HCT116 (cell line): ENCODE data around the gene SSX2B. TPM values are rescaled to one million over a fixed set of nuclear protein-coding genes. Genes with fewer than 3 reads are reported as not detected.
"Not testable (repeated sequence)": the region's sequence is repeated elsewhere in the genome, so short reads cannot be mapped to it uniquely, and the experiment has no call there.

Experiments
- ATAC-seq: fragments of 200-7000 bp; cut with Tn5 transposase; 2 replicates; pipeline ENCODE4 v1.9.1; 2020; ENCODE audit warnings: mild to moderate bottlenecking, moderate library complexity
- Bru-seq: library from RNA; stranded (reverse); fragments of 400-500 nt; gene quantifications from one replicate; lab custom pipeline; 2021; lab: Mats Ljungman, UMichigan
- BruChase-seq, 2 experiments: library from RNA; stranded (reverse); fragments of 400-500 nt; gene quantifications; one replicate each; lab custom pipeline; 2021; lab: Mats Ljungman, UMichigan
- BruUV-seq: library from RNA; stranded (reverse); fragments of 400-500 nt; replicated peaks from 2 replicates; lab custom pipeline; 2021; lab: Mats Ljungman, UMichigan
- CTCF ChIA-PET: fragments of 300-600 bp; sonication (Branson Sonifier 250); formaldehyde crosslinking; loops from one replicate; lab custom pipeline; 2021; ENCODE audit warnings: antibody characterized with exemption; lab: Charles Lee
- POLR2A ChIA-PET: fragments of 300-600, 350-600 bp; sonication (Branson Sonifier 250); formaldehyde crosslinking; loops from one replicate; lab custom pipeline; 2021; ENCODE audit warnings: antibody characterized with exemption; lab: Charles Lee
- RAD21 ChIA-PET, 2 experiments: fragments of 300-600 bp; sonication (Branson Sonifier 250); formaldehyde crosslinking; loops; one replicate each; lab custom pipeline; 2023; ENCODE audit warnings: low total read pairs in 2 of 2; ENCODE audit not compliant: uncharacterized antibody in 2 of 2, unreplicated experiment in 2 of 2, low non-redundant PET in 1 of 2; lab: Charles Lee
- DNase-seq: peaks from one replicate; pipeline ENCODE4 v3.0.0-alpha.2; 2010; ENCODE audit warnings: low read depth, low spot score
- H2AFZ ChIP-seq: fragments of 200-600 bp; shearing (Covaris generic), sonication (generic); 2 replicates; pipeline ENCODE4 v1.6.1; 2017; ENCODE audit warnings: low read depth, mixed run types, mixed read lengths, antibody characterized with exemption, low read length; ENCODE audit not compliant: poor library complexity, severe bottlenecking
- H3K27ac ChIP-seq: 2 replicates; pipeline ENCODE4 v1.5.1; 2012; ENCODE audit warnings: low read depth, low read length
- H3K27me3 ChIP-seq: fragments of 200-600 bp; sonication (generic); 2 replicates; pipeline ENCODE4 v1.6.1; 2016; ENCODE audit warnings: mixed run types, low read length, mixed read lengths; ENCODE audit not compliant: insufficient read depth
- H3K36me3 ChIP-seq, 2 experiments: fragments of 200-500 bp in 1 of 2; fragments of 200-600 bp in 1 of 2; sonication (Bioruptor generic) in 1 of 2; sonication (generic) in 1 of 2; 2 replicates each; pipeline versions ENCODE4 v1.5.1 to v1.6.1; 2014 to 2016; ENCODE audit warnings: low read length in 2 of 2, inconsistent platforms in 1 of 2, mixed read lengths in 1 of 2, mixed run types in 1 of 2; ENCODE audit not compliant: insufficient read depth in 2 of 2, control insufficient read depth in 1 of 2
- H3K4me1 ChIP-seq, 2 experiments: fragments of 200-600 bp in 1 of 2; sonication (generic) in 1 of 2; 2 replicates each; pipeline versions ENCODE4 v1.5.1 to v1.6.1; 2012 to 2017; ENCODE audit warnings: low read length in 2 of 2, inconsistent platforms in 1 of 2, mild to moderate bottlenecking in 1 of 2, mixed read lengths in 1 of 2, mixed run types in 1 of 2, moderate library complexity in 1 of 2; ENCODE audit not compliant: insufficient read depth in 2 of 2, control insufficient read depth in 1 of 2
- H3K4me2 ChIP-seq: fragments of 200-600 bp; sonication (generic); 2 replicates; pipeline ENCODE4 v1.6.1; 2017; ENCODE audit warnings: mixed run types, low read length, mixed read lengths
- H3K4me3 ChIP-seq, 2 experiments: fragments of 200-600 bp in 1 of 2; sonication (generic) in 1 of 2; replicated peaks in 1 of 2; 2 replicates each; pipeline ENCODE4 v1.5.1; 2011 to 2016; ENCODE audit warnings: low read length in 2 of 2, control low read depth in 1 of 2, low read depth in 1 of 2, mild to moderate bottlenecking in 1 of 2, mixed read lengths in 1 of 2, mixed run types in 1 of 2
- H3K79me2 ChIP-seq: fragments of 200-600 bp; sonication (generic); 2 replicates; pipeline ENCODE4 v1.6.1; 2017; ENCODE audit warnings: mild to moderate bottlenecking, mixed run types, low read length, moderate library complexity, mixed read lengths; ENCODE audit not compliant: insufficient read depth
- H3K9ac ChIP-seq: fragments of 200-600 bp; sonication (generic); 2 replicates; pipeline ENCODE4 v1.6.1; 2016; ENCODE audit warnings: low read length, mixed read lengths
- H3K9me2 ChIP-seq: fragments of 200-600 bp; sonication (generic), shearing (Covaris generic); 2 replicates; pipeline ENCODE4 v1.6.1; 2017; ENCODE audit warnings: mixed run types, mild to moderate bottlenecking, moderate library complexity; ENCODE audit not compliant: insufficient read depth
- H3K9me3 ChIP-seq, 2 experiments: fragments of 200-500 bp in 1 of 2; fragments of 200-600 bp in 1 of 2; sonication (Bioruptor generic) in 1 of 2; sonication (generic) in 1 of 2; 2 replicates each; pipeline ENCODE4 v1.6.1; 2014 to 2017; ENCODE audit warnings: low read length in 2 of 2, mixed read lengths in 2 of 2, inconsistent platforms in 1 of 2, low read depth in 1 of 2, mild to moderate bottlenecking in 1 of 2, mixed run types in 1 of 2, moderate library complexity in 1 of 2; ENCODE audit not compliant: control insufficient read depth in 1 of 2, insufficient read depth in 1 of 2
- H4K20me1 ChIP-seq: fragments of 200-600 bp; sonication (generic), shearing (Covaris generic); 2 replicates; pipeline ENCODE4 v1.6.1; 2017; ENCODE audit warnings: mixed run types, mild to moderate bottlenecking, moderate library complexity; ENCODE audit not compliant: insufficient read depth
- intact Hi-C: fragments of 100-400 bp; cut with micrococcal nuclease; formaldehyde crosslinking; loops from 2 replicates; pipeline ENCODE4 v1.10.0; 2022
- long read RNA-seq: library from polyadenylated mRNA; unstranded; transcript quantifications from one replicate; pipeline ENCODE4 v2.0.0, GENCODE V29; 2021; ENCODE audit not compliant: unreplicated experiment
- polyA plus RNA-seq: library from polyadenylated mRNA; unstranded; fragments of >200 nt; gene quantifications from 2 replicates; pipeline ENCODE4 v1.2.1, GENCODE V29; 2012; ENCODE audit warnings: missing spikeins
- total RNA-seq: library from RNA; stranded (reverse); gene quantifications from one replicate; pipeline ENCODE4 v1.2.1, GENCODE V29; 2021; ENCODE audit not compliant: unreplicated experiment

SSX2B gene, protein sequence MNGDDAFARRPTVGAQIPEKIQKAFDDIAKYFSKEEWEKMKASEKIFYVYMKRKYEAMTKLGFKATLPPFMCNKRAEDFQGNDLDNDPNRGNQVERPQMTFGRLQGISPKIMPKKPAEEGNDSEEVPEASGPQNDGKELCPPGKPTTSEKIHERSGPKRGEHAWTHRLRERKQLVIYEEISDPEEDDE
- 0.42 TPM for total RNA-seq
- polyA plus RNA-seq, result not detected in 2 replicates
- not detected for Bru-seq, nascent RNA
- BruChase-seq, experiment 1, labeled RNA remaining after a 6-hour chase, result not detected
- BruChase-seq, experiment 2, labeled RNA remaining after a 2-hour chase, result not detected
- long read RNA-seq, result 0 reads

DNA sequence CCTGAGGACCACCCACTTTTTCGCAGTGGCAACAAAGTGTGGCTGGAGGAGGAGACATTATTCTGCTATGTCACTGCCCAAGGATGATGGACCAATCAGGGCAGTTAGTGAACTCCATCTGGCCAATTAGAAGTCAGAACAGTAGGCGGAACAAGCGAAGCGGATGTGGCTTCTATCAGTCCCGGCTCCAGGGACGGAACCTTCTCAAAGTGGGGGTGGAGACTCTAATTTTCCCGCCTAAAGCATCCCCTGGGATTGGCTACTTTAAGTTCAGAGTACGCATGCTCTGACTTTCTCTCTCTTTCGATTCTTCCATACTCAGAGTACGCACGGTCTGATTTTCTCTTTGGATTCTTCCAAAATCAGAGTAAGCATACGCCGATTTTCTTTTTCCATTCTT is at the start of gene SSX2B:
TSS of gene SSX2B (plus strand) at position 301 of the 400 bp plus-strand sequence. CDS start 1,429 bp downstream, outside the sequence.
- H2AFZ ChIP-seq, CTCF ChIA-PET, H3K27me3 ChIP-seq, DNase-seq, H4K20me1 ChIP-seq, H3K4me3 ChIP-seq, H3K9ac ChIP-seq, BruUV-seq, ATAC-seq, H3K9me3 ChIP-seq, H3K27ac ChIP-seq, intact Hi-C loops, H3K36me3 ChIP-seq, H3K4me1 ChIP-seq, POLR2A ChIA-PET, H3K9me2 ChIP-seq, RAD21 ChIA-PET, H3K79me2 ChIP-seq, H3K4me2 ChIP-seq: not testable (repeated sequence)

DNA sequence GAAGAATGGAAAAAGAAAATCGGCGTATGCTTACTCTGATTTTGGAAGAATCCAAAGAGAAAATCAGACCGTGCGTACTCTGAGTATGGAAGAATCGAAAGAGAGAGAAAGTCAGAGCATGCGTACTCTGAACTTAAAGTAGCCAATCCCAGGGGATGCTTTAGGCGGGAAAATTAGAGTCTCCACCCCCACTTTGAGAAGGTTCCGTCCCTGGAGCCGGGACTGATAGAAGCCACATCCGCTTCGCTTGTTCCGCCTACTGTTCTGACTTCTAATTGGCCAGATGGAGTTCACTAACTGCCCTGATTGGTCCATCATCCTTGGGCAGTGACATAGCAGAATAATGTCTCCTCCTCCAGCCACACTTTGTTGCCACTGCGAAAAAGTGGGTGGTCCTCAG is 44.0 kb upstream of the SSX2B start, which contains the start of gene SSX2:
TSS of gene SSX2 (minus strand) at position 101 of the 400 bp plus-strand sequence. CDS start 1,429 bp downstream, outside the sequence.
- POLR2A ChIA-PET, RAD21 ChIA-PET, intact Hi-C loops: not testable (repeated sequence)

DNA sequence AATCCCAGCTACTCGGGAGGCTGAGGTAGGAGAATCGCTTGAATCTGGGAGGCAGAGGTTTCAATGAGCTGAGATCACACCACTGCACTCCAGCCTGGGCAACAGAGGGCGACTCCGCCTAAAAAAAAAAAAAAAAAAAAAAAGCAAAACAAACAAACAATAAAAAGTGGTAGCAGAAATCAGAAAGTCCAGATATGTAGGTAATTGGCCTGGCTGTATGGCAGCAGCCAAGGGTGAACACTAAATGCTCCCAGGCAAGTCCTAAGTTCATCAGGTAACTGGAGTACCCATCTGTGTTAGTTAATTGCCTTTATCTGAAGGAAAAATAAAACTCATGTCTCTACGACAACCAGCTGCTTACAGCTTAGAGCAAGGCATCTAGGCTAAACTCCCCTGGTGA is 14.9 kb downstream of the SSX2B start:
- H2AFZ ChIP-seq, ATAC-seq, H3K79me2 ChIP-seq, POLR2A ChIA-PET, BruUV-seq, H3K27ac ChIP-seq, H3K9me2 ChIP-seq, H3K9me3 ChIP-seq, H3K4me1 ChIP-seq, H3K4me2 ChIP-seq, CTCF ChIA-PET, H3K9ac ChIP-seq, DNase-seq, H3K4me3 ChIP-seq, H3K36me3 ChIP-seq, H3K27me3 ChIP-seq, H4K20me1 ChIP-seq, intact Hi-C loops, RAD21 ChIA-PET: not testable (repeated sequence)

More for the DNA sequence above, 44.0 kb upstream of the SSX2B start, which contains the start of gene SSX2:
- H3K79me2 ChIP-seq, H4K20me1 ChIP-seq, CTCF ChIA-PET, H3K4me3 ChIP-seq, H3K9ac ChIP-seq, ATAC-seq, DNase-seq, H3K9me2 ChIP-seq, H2AFZ ChIP-seq, H3K36me3 ChIP-seq, H3K27ac ChIP-seq, H3K4me1 ChIP-seq, BruUV-seq, H3K4me2 ChIP-seq, H3K9me3 ChIP-seq, H3K27me3 ChIP-seq: not testable (repeated sequence)

DNA sequence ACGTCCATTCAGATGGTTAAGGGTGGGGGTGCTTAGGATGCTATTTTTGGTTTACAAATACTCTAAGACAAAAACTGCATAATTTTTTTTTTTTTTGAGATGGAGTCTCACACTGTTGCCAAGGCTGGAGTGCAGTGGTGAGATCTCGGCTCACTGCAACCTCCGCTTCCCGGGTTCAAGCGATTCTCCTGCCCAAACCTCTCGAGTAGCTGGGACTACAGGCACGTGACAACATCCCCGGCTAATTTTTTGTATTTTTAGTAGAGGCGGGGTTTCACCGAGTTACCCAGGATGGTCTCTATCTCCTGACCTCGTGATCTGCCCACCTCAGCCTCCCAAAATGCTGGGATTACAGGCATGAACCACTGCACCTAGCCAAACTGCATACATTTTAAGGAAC is 22.5 kb downstream of the SSX2B start:
- H3K79me2 ChIP-seq, H3K27ac ChIP-seq, H3K9ac ChIP-seq, DNase-seq, H3K9me2 ChIP-seq, H3K4me2 ChIP-seq, H3K4me3 ChIP-seq, RAD21 ChIA-PET, H3K27me3 ChIP-seq, H2AFZ ChIP-seq, ATAC-seq, H4K20me1 ChIP-seq, H3K4me1 ChIP-seq, H3K9me3 ChIP-seq, POLR2A ChIA-PET, BruUV-seq, intact Hi-C loops, CTCF ChIA-PET, H3K36me3 ChIP-seq: not testable (repeated sequence)
